ENCODE data around the gene CD58. TPM values are rescaled to one million over a fixed set of nuclear protein-coding genes. Genes with fewer than 3 reads are reported as not detected.

The CD58 gene
- polyA plus RNA-seq, 1 of the 3 experiments (the other 2 are of a cell fraction) = 18.1 TPM

GRCh38 chr1:116486424-116486823 is 84.4 kb downstream of the CD58 start (continued):
- TF ChIP-seq FOSL2 (IDR thresholded peaks at IDR 0.05; ENCODE audit: borderline replicate concordance, low read depth) (peak; percentile 91), TAF1 (IDR thresholded peaks at IDR 0.05; ENCODE audit: borderline replicate concordance, low read depth, low read length) (no peak), RXRA (IDR thresholded peaks at IDR 0.05; ENCODE audit: borderline replicate concordance, low read depth) (peak; percentile 92), PBX3 (IDR thresholded peaks at IDR 0.05) (peak; percentile 75), TEAD4 (IDR thresholded peaks at IDR 0.05; ENCODE audit: borderline replicate concordance, insufficient read depth) (peak; percentile 48; the same call in 1 of the 2 replicates), USF1 (IDR thresholded peaks at IDR 0.05; ENCODE audit: borderline replicate concordance, low read depth) (no peak)

- WGBS (ENCODE audit: low lambda C conversion rate) = 75% methylated on average over 2 of the region's 2 CpGs
- Histone ChIP-seq H2AFZ (ENCODE audit: low read depth) (no peak overlapping the region), H3F3A (replicated peaks; ENCODE audit: insufficient read depth) (no peaks in the 10 kb centered on the region), H3K36me3 (replicated peaks in 1 of 2; ENCODE audit: control insufficient read depth in 1 of 2, insufficient read depth in 2 of 2, low read length in 1 of 2) (no peaks in the 10 kb centered on the region), H4K20me1 (ENCODE audit: insufficient read depth) (no peaks in the 10 kb centered on the region), H3K4me1 (ENCODE audit: control insufficient read depth in 1 of 2, insufficient read depth in 2 of 2, low read depth in 1 of 2, low read length in 1 of 2) (peaks cover 15 to 55% of the 10 kb centered on the region in 2 experiments; a peak in 3 of 4 replicates), H3K9me3 (no peaks in the 10 kb centered on the region), H3K4me3 (ENCODE audit: low read depth in 2 of 2, low read length in 1 of 2) (no peak overlapping the region), H3K27ac (ENCODE audit: low read depth in 2 of 2, low read length in 1 of 2) (peak overlapping the region in 1 of 2 experiments; percentile 65; a peak in 2 of 4 replicates), H3K9me2 (no peaks in the 10 kb centered on the region), H3K4me2 (no peak overlapping the region), H3K79me2 (ENCODE audit: insufficient read depth) (no peaks in the 10 kb centered on the region), H3K9ac (no peak overlapping the region), H3K27me3 (ENCODE audit: insufficient read depth) (no peaks in the 10 kb centered on the region)
- no peak for DNase-seq
- POLR2A ChIA-PET = interaction anchor here (1.0 to 2.7 kb wide), 5 partner anchors 10 to 347 kb away, joined by 3 to 29 read pairs (median 4); no protein-coding TSS in a partner anchor
- CTCF ChIA-PET = interaction anchor here (0.7 to 29.6 kb wide), 46 partner anchors 8 to 677 kb away, joined by 3 to 1099 read pairs (median 8); no protein-coding TSS in a partner anchor
- no peak for TF ChIP-seq RCOR1 (IDR thresholded peaks at IDR 0.05; ENCODE audit: low read length)
- TF ChIP-seq USF1 (IDR thresholded peaks at IDR 0.05; ENCODE audit: borderline replicate concordance, low read depth) = no peak
- TF ChIP-seq IRF3 (IDR thresholded peaks at IDR 0.05; ENCODE audit: low read depth, low read length) = no peak
- TF ChIP-seq TCF12 (IDR thresholded peaks at IDR 0.05) = no peak
- no peak for TF ChIP-seq RFX5 (IDR thresholded peaks at IDR 0.05; ENCODE audit: low read length)
- no peak for TF ChIP-seq FOXJ3 (CRISPR knock-in tag; IDR thresholded peaks at IDR 0.05)
- no peak for TF ChIP-seq RAD21 (IDR thresholded peaks at IDR 0.05; ENCODE audit: low read length)
- TF ChIP-seq CTCF (IDR thresholded peaks at IDR 0.05) = no peak
- TF ChIP-seq PBX3 (IDR thresholded peaks at IDR 0.05) = no peak
- TF ChIP-seq FOSL2 (IDR thresholded peaks at IDR 0.05; ENCODE audit: borderline replicate concordance, low read depth) = no peak
- TF ChIP-seq SMC3 (IDR thresholded peaks at IDR 0.05; ENCODE audit: low read depth, low read length) = no peak
- TF ChIP-seq MAX (IDR thresholded peaks at IDR 0.05; ENCODE audit: low read depth) = no peak
- TF ChIP-seq CHD2 (IDR thresholded peaks at IDR 0.05; ENCODE audit: low read length, partially characterized antibody) = no peak
- TF ChIP-seq NRF1 (IDR thresholded peaks at IDR 0.05; ENCODE audit: low read depth, low read length) = no peak
- no peak for TF ChIP-seq SIN3A (IDR thresholded peaks at IDR 0.05; ENCODE audit: borderline replicate concordance, low read depth, low read length)
- TF ChIP-seq EP300 (IDR thresholded peaks at IDR 0.05; ENCODE audit: borderline replicate concordance in 1 of 2, low read depth in 1 of 2, low read length in 1 of 2) = no peak
- no peak for TF ChIP-seq YY1 (IDR thresholded peaks at IDR 0.05; ENCODE audit: low read depth)
- TF ChIP-seq USF2 (IDR thresholded peaks at IDR 0.05; ENCODE audit: borderline replicate concordance, low read depth, low read length) = no peak
- TF ChIP-seq TEAD4 (IDR thresholded peaks at IDR 0.05; ENCODE audit: borderline replicate concordance, insufficient read depth) = no peak
- TF ChIP-seq TAF1 (IDR thresholded peaks at IDR 0.05; ENCODE audit: borderline replicate concordance, low read depth, low read length) = no peak
These were observed 84.8 kb downstream of the CD58 start for GRCh38 chr1:116485976-116486375.
